ENCODE results near the gene MAGEA9. TPM values are rescaled to one million over a fixed set of nuclear protein-coding genes. Genes with fewer than 3 reads are reported as not detected.
"Not testable (repeated sequence)": the region's sequence is repeated elsewhere in the genome, so short reads cannot be mapped to it uniquely, and the experiment has no call there.

Gene MAGEA9
- total RNA-seq (2022): not detected in 2 replicates
- Bru-seq, nascent RNA: not detected
- BruChase-seq, experiment 1, labeled RNA remaining after a 6-hour chase: percentile 17 among the genes with signal in this experiment
- not detected for BruChase-seq, experiment 2, labeled RNA remaining after a 2-hour chase
- long read RNA-seq: 0 reads

GRCh38 chrX:149781727-149782126 lies at the start of gene MAGEA9:
TSS of gene MAGEA9 (plus strand) at chrX:149781930. CDS start at chrX:149786211, 4,281 bp downstream.
- intact Hi-C loops (cut with micrococcal nuclease; ENCODE audit: unreplicated experiment): not testable (repeated sequence)

GRCh38 chrX:149742269-149742668 lies 39.5 kb upstream of the MAGEA9 start:
- intact Hi-C loops (cut with micrococcal nuclease; ENCODE audit: unreplicated experiment); H3K9me3 Mint-ChIP-seq (ENCODE audit: low read depth, unreplicated experiment): not testable (repeated sequence)

More at GRCh38 chrX:149781727-149782126, at the start of gene MAGEA9:
- DNase-seq; H3K27ac Mint-ChIP-seq (ENCODE audit: unreplicated experiment); H3K27me3 Mint-ChIP-seq (ENCODE audit: unreplicated experiment); H3K4me1 Mint-ChIP-seq (ENCODE audit: low read depth, unreplicated experiment); H3K4me3 Mint-ChIP-seq (ENCODE audit: low read depth, unreplicated experiment); H3K36me3 Mint-ChIP-seq (ENCODE audit: insufficient read depth, unreplicated experiment); BruUV-seq (replicated peaks); H3K9me3 Mint-ChIP-seq (ENCODE audit: low read depth, unreplicated experiment); CTCF ChIA-PET: not testable (repeated sequence)

GRCh38 chrX:149746390-149747007 lies 35.2 kb upstream of the MAGEA9 start:
- H3K4me1 Mint-ChIP-seq (ENCODE audit: low read depth, unreplicated experiment); DNase-seq; H3K36me3 Mint-ChIP-seq (ENCODE audit: insufficient read depth, unreplicated experiment); H3K4me3 Mint-ChIP-seq (ENCODE audit: low read depth, unreplicated experiment); H3K27ac Mint-ChIP-seq (ENCODE audit: unreplicated experiment); H3K9me3 Mint-ChIP-seq (ENCODE audit: low read depth, unreplicated experiment); CTCF ChIA-PET; intact Hi-C loops (cut with micrococcal nuclease; ENCODE audit: unreplicated experiment); BruUV-seq (replicated peaks): not testable (repeated sequence)
- H3K27me3 Mint-ChIP-seq (ENCODE audit: unreplicated experiment): peaks cover 16% of the 10 kb centered on the region

More at GRCh38 chrX:149742269-149742668, 39.5 kb upstream of the MAGEA9 start:
- BruUV-seq (replicated peaks); H3K27ac Mint-ChIP-seq (ENCODE audit: unreplicated experiment); H3K27me3 Mint-ChIP-seq (ENCODE audit: unreplicated experiment); H3K36me3 Mint-ChIP-seq (ENCODE audit: insufficient read depth, unreplicated experiment); H3K4me1 Mint-ChIP-seq (ENCODE audit: low read depth, unreplicated experiment); H3K4me3 Mint-ChIP-seq (ENCODE audit: low read depth, unreplicated experiment); DNase-seq; CTCF ChIA-PET: not testable (repeated sequence)

DNA sequence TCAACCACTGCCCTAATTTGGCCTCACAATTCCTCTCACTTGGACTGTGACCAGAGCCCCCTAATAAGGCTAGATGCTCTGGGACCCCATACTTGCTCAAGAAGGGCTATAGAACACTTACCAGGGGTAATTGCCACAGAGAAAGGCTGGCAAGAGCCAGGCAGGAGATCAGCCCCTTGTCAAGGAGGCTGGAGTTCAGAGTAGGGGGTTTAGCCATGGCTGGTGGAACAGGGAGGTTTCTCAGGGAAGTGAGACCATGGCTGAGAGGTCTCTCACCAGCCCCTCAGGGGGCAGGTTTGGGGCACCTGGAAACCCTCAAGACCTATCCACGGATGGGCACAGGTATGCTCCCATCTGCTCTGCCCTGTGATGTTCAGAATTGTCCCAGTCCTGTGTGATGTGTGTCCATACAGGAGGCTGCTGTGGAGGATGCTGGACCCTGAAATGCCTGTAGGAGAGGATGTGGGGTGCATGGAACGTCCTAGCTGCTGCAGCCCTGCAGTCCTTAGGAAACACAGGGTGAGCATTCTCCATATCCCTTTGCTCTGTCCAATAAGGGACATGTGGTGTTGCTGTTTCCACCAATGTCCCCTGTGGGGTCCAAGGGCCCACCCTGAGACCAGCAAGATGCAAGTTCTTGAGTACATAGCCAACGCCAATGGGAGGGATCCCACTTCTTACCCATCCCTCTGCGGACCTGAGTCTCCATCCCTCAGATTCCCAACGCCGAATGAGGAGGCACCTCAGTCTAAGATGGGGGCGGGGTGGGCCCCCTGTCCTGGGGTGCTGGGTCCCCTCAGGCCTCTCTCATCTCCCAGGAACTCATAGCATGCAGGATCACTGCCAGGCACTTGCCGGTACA lies 24.3 kb upstream of the MAGEA9 start:
- CTCF ChIA-PET: no interaction called here
- H3K27me3 Mint-ChIP-seq (ENCODE audit: unreplicated experiment): peaks cover 42% of the 10 kb centered on the region
- H3K36me3 Mint-ChIP-seq (ENCODE audit: insufficient read depth, unreplicated experiment): no peaks in the 10 kb centered on the region
- H3K27ac Mint-ChIP-seq (ENCODE audit: unreplicated experiment): no peak overlapping the region
- intact Hi-C loops (cut with micrococcal nuclease; ENCODE audit: unreplicated experiment): no loop called here
- H3K9me3 Mint-ChIP-seq (ENCODE audit: low read depth, unreplicated experiment): no peaks in the 10 kb centered on the region
- no peak for DNase-seq
- TF ChIP-seq, protein P1, sequence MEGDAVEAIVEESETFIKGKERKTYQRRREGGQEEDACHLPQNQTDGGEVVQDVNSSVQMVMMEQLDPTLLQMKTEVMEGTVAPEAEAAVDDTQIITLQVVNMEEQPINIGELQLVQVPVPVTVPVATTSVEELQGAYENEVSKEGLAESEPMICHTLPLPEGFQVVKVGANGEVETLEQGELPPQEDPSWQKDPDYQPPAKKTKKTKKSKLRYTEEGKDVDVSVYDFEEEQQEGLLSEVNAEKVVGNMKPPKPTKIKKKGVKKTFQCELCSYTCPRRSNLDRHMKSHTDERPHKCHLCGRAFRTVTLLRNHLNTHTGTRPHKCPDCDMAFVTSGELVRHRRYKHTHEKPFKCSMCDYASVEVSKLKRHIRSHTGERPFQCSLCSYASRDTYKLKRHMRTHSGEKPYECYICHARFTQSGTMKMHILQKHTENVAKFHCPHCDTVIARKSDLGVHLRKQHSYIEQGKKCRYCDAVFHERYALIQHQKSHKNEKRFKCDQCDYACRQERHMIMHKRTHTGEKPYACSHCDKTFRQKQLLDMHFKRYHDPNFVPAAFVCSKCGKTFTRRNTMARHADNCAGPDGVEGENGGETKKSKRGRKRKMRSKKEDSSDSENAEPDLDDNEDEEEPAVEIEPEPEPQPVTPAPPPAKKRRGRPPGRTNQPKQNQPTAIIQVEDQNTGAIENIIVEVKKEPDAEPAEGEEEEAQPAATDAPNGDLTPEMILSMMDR (IDR thresholded peaks at IDR 0.05; ENCODE audit: unreplicated experiment): no peak
- H3K4me1 Mint-ChIP-seq (ENCODE audit: low read depth, unreplicated experiment): no peaks in the 10 kb centered on the region
- no TSS peak for BruUV-seq (replicated peaks)
- H3K4me3 Mint-ChIP-seq (ENCODE audit: low read depth, unreplicated experiment): no peak overlapping the region

DNA sequence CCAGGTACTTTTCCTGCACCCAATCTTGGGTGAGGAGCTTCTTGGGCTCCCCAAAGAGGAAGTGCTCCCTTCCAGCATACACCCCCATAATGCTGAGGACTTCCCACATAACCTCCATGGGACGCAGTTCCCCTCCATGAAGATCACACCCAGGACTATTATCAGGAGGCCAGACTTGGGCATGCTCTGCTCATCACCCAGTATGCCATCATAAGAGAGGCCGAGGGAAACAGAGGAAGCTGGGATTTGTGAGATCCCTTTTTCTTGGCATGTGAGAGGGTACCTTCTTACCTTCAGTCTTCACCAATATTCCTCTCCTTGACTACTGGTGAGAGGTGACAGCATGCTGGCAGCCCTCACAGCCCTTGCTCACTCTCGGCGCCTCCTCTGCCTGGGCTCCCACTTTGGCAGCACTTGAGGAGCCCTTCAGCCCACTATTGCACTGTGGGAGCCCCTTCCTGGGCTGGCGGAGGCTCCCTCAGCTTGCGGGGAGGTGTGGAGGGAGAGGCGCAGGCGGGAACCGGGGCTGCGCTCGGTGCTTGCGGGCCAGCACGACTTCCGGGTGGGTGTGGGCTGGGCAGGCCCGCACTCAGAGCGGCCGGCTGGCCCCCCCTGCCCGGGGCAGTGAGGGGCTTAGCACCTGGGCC lies 23.5 kb upstream of the MAGEA9 start:
- TF ChIP-seq, protein P1 (IDR thresholded peaks at IDR 0.05; ENCODE audit: unreplicated experiment): no peak
- H3K36me3 Mint-ChIP-seq (ENCODE audit: insufficient read depth, unreplicated experiment): no peaks in the 10 kb centered on the region
- intact Hi-C loops (cut with micrococcal nuclease; ENCODE audit: unreplicated experiment): no loop called here
- peaks cover 34% of the 10 kb centered on the region for H3K27me3 Mint-ChIP-seq (ENCODE audit: unreplicated experiment)
- DNase-seq: no peak
- CTCF ChIA-PET: no interaction called here
- BruUV-seq (replicated peaks): no TSS peak
- no peaks in the 10 kb centered on the region for H3K9me3 Mint-ChIP-seq (ENCODE audit: low read depth, unreplicated experiment)
- H3K27ac Mint-ChIP-seq (ENCODE audit: unreplicated experiment): no peak overlapping the region
- no peak overlapping the region for H3K4me3 Mint-ChIP-seq (ENCODE audit: low read depth, unreplicated experiment)
- H3K4me1 Mint-ChIP-seq (ENCODE audit: low read depth, unreplicated experiment): no peaks in the 10 kb centered on the region

DNA sequence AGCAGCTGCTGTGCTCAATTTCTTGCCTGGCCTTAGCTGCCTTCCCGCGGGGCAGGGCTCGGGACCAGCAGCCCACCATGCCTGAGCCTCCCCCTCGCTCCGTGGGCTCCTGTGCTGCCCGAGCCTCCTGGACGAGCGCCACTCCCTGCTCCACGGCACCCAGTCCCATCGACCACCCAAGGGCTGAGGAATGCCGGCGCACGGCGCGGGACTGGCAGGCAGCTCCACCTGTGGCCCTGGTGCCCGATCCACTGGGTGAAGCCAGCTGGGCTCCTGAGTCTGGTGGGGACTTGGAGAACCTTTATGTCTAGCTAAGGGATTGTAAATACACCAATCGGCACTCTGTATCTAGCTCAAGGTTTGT lies 23.0 kb upstream of the MAGEA9 start:
- H3K4me1 Mint-ChIP-seq (ENCODE audit: low read depth, unreplicated experiment); H3K9me3 Mint-ChIP-seq (ENCODE audit: low read depth, unreplicated experiment); H3K27ac Mint-ChIP-seq (ENCODE audit: unreplicated experiment); H3K36me3 Mint-ChIP-seq (ENCODE audit: insufficient read depth, unreplicated experiment); DNase-seq; H3K4me3 Mint-ChIP-seq (ENCODE audit: low read depth, unreplicated experiment); BruUV-seq (replicated peaks); CTCF ChIA-PET; intact Hi-C loops (cut with micrococcal nuclease; ENCODE audit: unreplicated experiment): not testable (repeated sequence)
- peaks cover 29% of the 10 kb centered on the region for H3K27me3 Mint-ChIP-seq (ENCODE audit: unreplicated experiment)
